ENCODE results near the gene KRTCAP2.
"Not testable (repeated sequence)": the region's sequence is repeated elsewhere in the genome, so short reads cannot be mapped to it uniquely, and the experiment has no call there.

Gene KRTCAP2

DNA sequence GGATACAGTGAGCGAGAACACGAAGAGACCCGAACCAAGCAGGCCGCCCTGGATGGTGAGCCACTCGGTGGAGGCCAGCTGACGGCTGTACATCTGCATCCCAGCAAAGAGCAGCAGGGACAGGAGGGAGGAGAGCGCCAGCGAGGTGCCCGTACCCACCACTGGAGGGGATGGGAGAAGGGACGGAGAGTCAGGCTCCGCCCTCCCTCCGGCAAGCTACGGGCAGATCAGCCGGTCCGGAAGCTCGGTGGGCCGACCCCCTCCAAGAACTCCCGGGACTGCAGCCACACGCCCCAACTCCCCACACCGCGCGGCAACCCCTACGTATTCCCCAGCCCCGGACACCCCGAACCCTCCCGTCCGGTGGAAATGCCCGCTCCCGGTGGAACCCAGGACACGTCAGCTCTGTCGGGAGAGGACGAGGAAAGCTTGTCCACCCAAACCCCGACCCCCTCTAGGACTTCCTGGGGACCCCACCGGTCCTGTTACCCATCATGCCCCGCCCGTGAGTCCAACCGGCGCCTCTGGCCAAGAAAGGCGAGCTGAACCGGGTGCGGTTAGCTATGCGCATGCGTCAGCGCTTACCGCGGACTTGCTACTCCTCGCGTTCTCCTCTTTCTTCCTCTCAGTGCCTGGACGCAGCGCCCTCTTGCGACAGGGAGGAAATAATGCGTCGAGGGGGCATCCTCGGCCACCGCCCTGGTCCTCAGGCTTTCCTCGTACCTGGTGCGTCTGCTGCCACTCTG, at the start of gene KRTCAP2:
Gene KRTCAP2, minus strand, starts transcription at position 573 of the 746 bp plus-strand sequence. Its CDS starts 80 bp downstream, at position 493.
- peak; percentile 99 for DNase-seq
- H3K9ac ChIP-seq (ENCODE audit: low read length), result peak within 1 kb of the TSS; percentile 80
- H3K4me3 ChIP-seq (ENCODE audit: low read length), result peak within 1 kb of the TSS; percentile 78
- H2AFZ ChIP-seq (ENCODE audit: low read length), result peak within 1 kb of the TSS; percentile 83
- peak within 1 kb of the TSS; percentile 82 for H3K4me2 ChIP-seq (ENCODE audit: low read depth, low read length)
- H3K9me2 ChIP-seq (replicated peaks; ENCODE audit: insufficient read depth, low read length), result no peaks in the 10 kb centered on the region
- TF ChIP-seq EZH2 (optimal IDR thresholded peaks at IDR 0.05; ENCODE audit: low read depth, low read length), result no peak
- no peak for TF ChIP-seq EZH2phosphoT487 (IDR thresholded peaks at IDR 0.05; ENCODE audit: low read length)
- TF ChIP-seq, protein P1, sequence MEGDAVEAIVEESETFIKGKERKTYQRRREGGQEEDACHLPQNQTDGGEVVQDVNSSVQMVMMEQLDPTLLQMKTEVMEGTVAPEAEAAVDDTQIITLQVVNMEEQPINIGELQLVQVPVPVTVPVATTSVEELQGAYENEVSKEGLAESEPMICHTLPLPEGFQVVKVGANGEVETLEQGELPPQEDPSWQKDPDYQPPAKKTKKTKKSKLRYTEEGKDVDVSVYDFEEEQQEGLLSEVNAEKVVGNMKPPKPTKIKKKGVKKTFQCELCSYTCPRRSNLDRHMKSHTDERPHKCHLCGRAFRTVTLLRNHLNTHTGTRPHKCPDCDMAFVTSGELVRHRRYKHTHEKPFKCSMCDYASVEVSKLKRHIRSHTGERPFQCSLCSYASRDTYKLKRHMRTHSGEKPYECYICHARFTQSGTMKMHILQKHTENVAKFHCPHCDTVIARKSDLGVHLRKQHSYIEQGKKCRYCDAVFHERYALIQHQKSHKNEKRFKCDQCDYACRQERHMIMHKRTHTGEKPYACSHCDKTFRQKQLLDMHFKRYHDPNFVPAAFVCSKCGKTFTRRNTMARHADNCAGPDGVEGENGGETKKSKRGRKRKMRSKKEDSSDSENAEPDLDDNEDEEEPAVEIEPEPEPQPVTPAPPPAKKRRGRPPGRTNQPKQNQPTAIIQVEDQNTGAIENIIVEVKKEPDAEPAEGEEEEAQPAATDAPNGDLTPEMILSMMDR (IDR thresholded peaks at IDR 0.05; ENCODE audit: low read length), result peak; percentile 99
- H4K20me1 ChIP-seq (ENCODE audit: insufficient read depth, low read length), result no peaks in the 10 kb centered on the region
- no peaks in the 10 kb centered on the region for H3K36me3 ChIP-seq (replicated peaks; ENCODE audit: insufficient read depth, low read length)
- 0 out of 2 replicates have a peak, but pooled peaks cover 5% of the 10 kb centered on the region for H3F3A ChIP-seq (ENCODE audit: insufficient read depth, low read length)
- H3K27ac ChIP-seq (ENCODE audit: low read length), result peak within 1 kb of the TSS; percentile 30; the same call in 1 of the 2 replicates
- H3K9me3 ChIP-seq (replicated peaks; ENCODE audit: insufficient read depth, low read length), result no peaks in the 10 kb centered on the region
- H3K4me1 ChIP-seq (ENCODE audit: low read length), result peaks cover 21% of the 10 kb centered on the region
- H3K79me2 ChIP-seq (ENCODE audit: low read length), result peaks cover 18% of the 10 kb centered on the region
- H3K27me3 ChIP-seq (replicated peaks; ENCODE audit: insufficient read depth, low read length), result peaks cover 31% of the 10 kb centered on the region

DNA sequence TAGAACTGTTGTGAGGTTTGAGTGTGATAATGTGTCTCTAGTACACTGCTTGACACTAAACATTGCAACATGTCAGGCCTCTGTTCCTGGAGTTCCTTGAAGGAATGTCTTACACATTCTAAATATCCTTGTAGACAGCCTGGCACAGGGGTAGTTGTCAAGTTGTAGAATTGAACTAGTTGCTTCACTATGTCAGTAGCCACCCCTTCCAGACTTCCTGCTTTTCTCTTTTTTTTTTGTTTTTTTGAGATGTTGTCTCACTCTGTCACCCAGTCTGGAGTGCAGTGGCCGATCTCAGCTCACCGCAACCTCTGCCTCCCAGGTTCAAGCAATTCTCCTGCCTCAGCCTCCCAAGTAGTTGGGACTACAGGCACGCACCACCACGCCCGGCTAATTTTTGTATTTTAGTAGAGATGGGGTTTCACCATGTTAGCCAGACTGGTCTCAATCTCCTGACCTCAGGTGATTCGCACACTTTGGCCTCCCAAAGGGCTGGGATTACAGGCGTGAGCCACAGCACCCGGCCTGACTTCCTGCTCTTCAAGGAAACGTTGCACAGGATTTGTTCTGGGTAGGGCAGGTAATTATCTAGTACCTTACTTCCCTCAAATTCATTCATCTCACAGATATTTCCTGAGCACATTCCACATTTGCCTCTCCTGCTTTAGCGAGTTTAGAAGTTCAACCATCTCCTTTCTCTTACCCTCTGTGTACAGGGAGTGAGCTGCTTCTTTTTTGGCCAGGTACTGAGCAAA, 47.3 kb upstream of the KRTCAP2 start:
- H3K4me3 ChIP-seq (ENCODE audit: low read length); H3K9me2 ChIP-seq (replicated peaks; ENCODE audit: insufficient read depth, low read length); DNase-seq; H2AFZ ChIP-seq (ENCODE audit: low read length); H3K79me2 ChIP-seq (ENCODE audit: low read length); H3K9ac ChIP-seq (ENCODE audit: low read length); H3K9me3 ChIP-seq (replicated peaks; ENCODE audit: insufficient read depth, low read length); H3K4me2 ChIP-seq (ENCODE audit: low read depth, low read length); H3K4me1 ChIP-seq (ENCODE audit: low read length); H3K27ac ChIP-seq (ENCODE audit: low read length); H4K20me1 ChIP-seq (ENCODE audit: insufficient read depth, low read length); H3K27me3 ChIP-seq (replicated peaks; ENCODE audit: insufficient read depth, low read length); H3K36me3 ChIP-seq (replicated peaks; ENCODE audit: insufficient read depth, low read length): not testable (repeated sequence)
- peaks cover 10% of the 10 kb centered on the region for H3F3A ChIP-seq (ENCODE audit: insufficient read depth, low read length)

DNA sequence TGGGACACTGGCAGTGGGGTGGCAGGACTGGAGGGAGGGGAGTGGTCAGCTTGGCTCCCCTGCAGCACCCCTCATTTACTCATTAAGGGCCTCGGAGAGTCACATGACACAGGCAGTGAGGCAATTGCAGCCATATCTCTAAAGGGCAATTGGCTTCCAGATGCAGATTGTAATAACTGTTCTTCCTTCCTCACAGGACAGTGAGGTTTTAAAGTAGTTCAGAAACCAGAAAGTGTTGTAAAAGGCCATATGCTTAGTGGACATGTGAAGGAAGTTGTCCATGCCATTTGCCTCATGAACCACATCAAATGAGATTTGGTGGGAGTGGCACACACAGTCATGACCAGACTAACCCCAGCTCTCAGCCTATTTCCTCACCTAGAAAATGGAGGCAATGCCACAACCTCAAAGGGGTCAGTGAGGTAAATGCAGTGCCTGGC, 46.5 kb upstream of the KRTCAP2 start:
- H3K9me2 ChIP-seq (replicated peaks; ENCODE audit: insufficient read depth, low read length), result no peaks in the 10 kb centered on the region
- DNase-seq, result no peak
- peak overlapping the region; percentile 16; the same call in 1 of the 2 replicates for H3K4me2 ChIP-seq (ENCODE audit: low read depth, low read length)
- peak overlapping the region; percentile 32 for H2AFZ ChIP-seq (ENCODE audit: low read length)
- H4K20me1 ChIP-seq (ENCODE audit: insufficient read depth, low read length), result no peaks in the 10 kb centered on the region
- TF ChIP-seq, protein P1 (IDR thresholded peaks at IDR 0.05; ENCODE audit: low read length), result no peak
- TF ChIP-seq EZH2 (optimal IDR thresholded peaks at IDR 0.05; ENCODE audit: low read depth, low read length) (no peak), EZH2phosphoT487 (IDR thresholded peaks at IDR 0.05; ENCODE audit: low read length) (no peak)
- no peaks in the 10 kb centered on the region for H3K79me2 ChIP-seq (ENCODE audit: low read length)
- H3K4me1 ChIP-seq (ENCODE audit: low read length), result peaks cover 6% of the 10 kb centered on the region; the same call in 1 of the 2 replicates
- no peaks in the 10 kb centered on the region for H3K27me3 ChIP-seq (replicated peaks; ENCODE audit: insufficient read depth, low read length)
- H3K27ac ChIP-seq (ENCODE audit: low read length), result no peak overlapping the region
- no peaks in the 10 kb centered on the region for H3K9me3 ChIP-seq (replicated peaks; ENCODE audit: insufficient read depth, low read length)
- no peak overlapping the region for H3K4me3 ChIP-seq (ENCODE audit: low read length)
- no peaks in the 10 kb centered on the region for H3K36me3 ChIP-seq (replicated peaks; ENCODE audit: insufficient read depth, low read length)
- H3F3A ChIP-seq (ENCODE audit: insufficient read depth, low read length), result peaks cover 6% of the 10 kb centered on the region; the same call in 1 of the 2 replicates
- H3K9ac ChIP-seq (ENCODE audit: low read length), result no peak overlapping the region
